DOHH2 (cell line): ENCODE measurements around the gene TSPAN17.

Experiments used
- EZH2phosphoT487 ChIP-seq: fragments of 200-600 bp; sonication (generic); IDR thresholded peaks from 2 replicates; pipeline ENCODE4 v1.6.1; 2017; ENCODE audit warnings: borderline replicate concordance, mild to moderate bottlenecking, antibody characterized with exemption, low read length, moderate library complexity, mixed read lengths
- TF ChIP-seq, protein P1 (sequence below): fragments of 200-600 bp; sonication (generic); IDR thresholded peaks from one replicate; pipeline ENCODE4 v1.5.1; 2014; ENCODE audit warnings: antibody characterized with exemption, mild to moderate bottlenecking, low read depth, low read length; ENCODE audit not compliant: poor library complexity, severe bottlenecking

DNA sequence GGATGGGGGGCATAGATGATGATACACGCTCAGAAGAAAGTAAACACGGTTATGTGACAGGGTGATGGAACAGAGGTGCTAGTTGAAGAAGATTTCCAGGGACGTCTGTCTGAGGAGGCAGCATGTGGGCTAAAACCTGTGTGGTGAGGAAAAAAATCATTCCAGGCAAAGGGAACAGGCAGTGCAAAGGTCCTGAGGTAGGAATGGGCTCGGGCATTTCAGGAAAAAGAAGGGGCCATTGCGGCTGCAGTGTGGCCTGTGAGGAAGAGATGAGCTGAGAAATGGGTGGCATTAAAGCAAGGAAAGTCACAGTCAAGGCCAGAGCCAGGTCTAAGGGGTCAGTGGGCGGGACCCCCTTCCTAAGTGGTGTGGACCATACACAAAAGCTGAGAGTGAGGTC is 18.2 kb downstream of the TSPAN17 start:
- TF ChIP-seq, protein P1, sequence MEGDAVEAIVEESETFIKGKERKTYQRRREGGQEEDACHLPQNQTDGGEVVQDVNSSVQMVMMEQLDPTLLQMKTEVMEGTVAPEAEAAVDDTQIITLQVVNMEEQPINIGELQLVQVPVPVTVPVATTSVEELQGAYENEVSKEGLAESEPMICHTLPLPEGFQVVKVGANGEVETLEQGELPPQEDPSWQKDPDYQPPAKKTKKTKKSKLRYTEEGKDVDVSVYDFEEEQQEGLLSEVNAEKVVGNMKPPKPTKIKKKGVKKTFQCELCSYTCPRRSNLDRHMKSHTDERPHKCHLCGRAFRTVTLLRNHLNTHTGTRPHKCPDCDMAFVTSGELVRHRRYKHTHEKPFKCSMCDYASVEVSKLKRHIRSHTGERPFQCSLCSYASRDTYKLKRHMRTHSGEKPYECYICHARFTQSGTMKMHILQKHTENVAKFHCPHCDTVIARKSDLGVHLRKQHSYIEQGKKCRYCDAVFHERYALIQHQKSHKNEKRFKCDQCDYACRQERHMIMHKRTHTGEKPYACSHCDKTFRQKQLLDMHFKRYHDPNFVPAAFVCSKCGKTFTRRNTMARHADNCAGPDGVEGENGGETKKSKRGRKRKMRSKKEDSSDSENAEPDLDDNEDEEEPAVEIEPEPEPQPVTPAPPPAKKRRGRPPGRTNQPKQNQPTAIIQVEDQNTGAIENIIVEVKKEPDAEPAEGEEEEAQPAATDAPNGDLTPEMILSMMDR, result no peak
- no peak for TF ChIP-seq EZH2phosphoT487
